MCF 10A (cell line): Measurements from ENCODE around the gene SRP14. TPM values are rescaled to one million over a fixed set of nuclear protein-coding genes. Genes with fewer than 3 reads are reported as not detected.

Experiments used
- BruUV-seq: library from RNA; stranded (reverse); fragments of 400-500 nt; replicated peaks from 2 replicates; lab custom pipeline; 2021; lab: Mats Ljungman, UMichigan
- CTCF ChIA-PET: fragments of 300-600 bp; sonication (Branson Sonifier 250); formaldehyde crosslinking; extraction: SDS; loops from one replicate; lab custom pipeline; 2021; ENCODE audit warnings: antibody characterized with exemption, inconsistent platforms; lab: Yijun Ruan, JAX
- POLR2A ChIA-PET: fragments of 300-600, 350-650 bp; sonication (Branson Sonifier 250); formaldehyde crosslinking; extraction: SDS; loops from one replicate; lab custom pipeline; 2020; ENCODE audit warnings: antibody characterized with exemption, inconsistent platforms; lab: Yijun Ruan, JAX
- DNase-seq: peaks from one replicate; pipeline ENCODE4 v3.0.0-alpha.2; 2018; ENCODE audit not compliant: unreplicated experiment
- H3K27ac Mint-ChIP-seq: one replicate; pipeline ENCODE4 v1.8.0; 2022; ENCODE audit warnings: mild to moderate bottlenecking, low read depth, mixed read lengths; ENCODE audit not compliant: unreplicated experiment
- H3K27me3 Mint-ChIP-seq: one replicate; pipeline ENCODE4 v1.8.0; 2022; ENCODE audit warnings: mixed read lengths; ENCODE audit not compliant: insufficient read depth, unreplicated experiment
- H3K36me3 Mint-ChIP-seq: one replicate; pipeline ENCODE4 v1.8.0; 2022; ENCODE audit warnings: mild to moderate bottlenecking, moderate library complexity, mixed read lengths; ENCODE audit not compliant: insufficient read depth, unreplicated experiment
- H3K4me1 Mint-ChIP-seq: one replicate; pipeline ENCODE4 v1.8.0; 2022; ENCODE audit warnings: mixed read lengths; ENCODE audit not compliant: insufficient read depth, unreplicated experiment
- H3K4me3 Mint-ChIP-seq: one replicate; pipeline ENCODE4 v1.8.0; 2022; ENCODE audit warnings: mild to moderate bottlenecking, moderate library complexity, mixed read lengths; ENCODE audit not compliant: unreplicated experiment
- H3K9me3 Mint-ChIP-seq: one replicate; pipeline ENCODE4 v1.8.0; 2022; ENCODE audit warnings: mixed read lengths; ENCODE audit not compliant: unreplicated experiment
- CTCF ChIP-seq: fragments of 200-600 bp; IDR thresholded peaks from one replicate; pipeline ENCODE4 v1.8.0; 2022; ENCODE audit warnings: antibody characterized with exemption, mild to moderate bottlenecking; ENCODE audit not compliant: unreplicated experiment
- intact Hi-C: fragments of 100-400 bp; cut with micrococcal nuclease; formaldehyde crosslinking; loops from 2 replicates; pipeline ENCODE4 v1.14.1; 2022
- total RNA-seq: library from RNA; stranded (reverse); gene quantifications from 2 replicates; pipeline ENCODE4 v1.2.3, GENCODE V29; 2022

The SRP14 gene
- total RNA-seq, 1 experiment from 2014 or later: 165 TPM

GRCh38 chr15:40003116-40003916, 35.7 kb downstream of the SRP14 start:
- ChIA-PET CTCF (interaction anchor here (0.5 to 1.5 kb wide), 5 partner anchors 9 to 187 kb away, joined by 3 to 4 read pairs (median 4); no protein-coding TSS in a partner anchor), POLR2A (interaction anchor here (0.7 to 2.8 kb wide), 7 partner anchors 8 to 70 kb away, joined by 3 to 7 read pairs (median 3); partner anchors contain the start of gene EIF2AK4)
- peaks cover 5% of the 10 kb centered on the region for H3K4me1 Mint-ChIP-seq
- no peak for DNase-seq
- H3K4me3 Mint-ChIP-seq: no peak overlapping the region
- intact Hi-C loops: loop anchor here (10.0 kb wide), 1 partner anchor 119 kb away; no protein-coding TSS in a partner anchor
- TF ChIP-seq CTCF: no peak
- no peaks in the 10 kb centered on the region for H3K27me3 Mint-ChIP-seq
- no peak overlapping the region for H3K27ac Mint-ChIP-seq
- H3K9me3 Mint-ChIP-seq: no peaks in the 10 kb centered on the region
- peaks cover 73% of the 10 kb centered on the region for H3K36me3 Mint-ChIP-seq
- BruUV-seq: no TSS peak

GRCh38 chr15:40002295-40002694, 36.7 kb downstream of the SRP14 start:
- CTCF ChIA-PET: interaction anchor here (0.9 to 1.5 kb wide), 3 partner anchors 27 to 102 kb away, joined by 3 to 4 read pairs (median 4); no protein-coding TSS in a partner anchor
- POLR2A ChIA-PET: interaction anchor here (0.5 to 1.7 kb wide), 5 partner anchors 14 to 68 kb away, joined by 3 to 7 read pairs (median 4); no protein-coding TSS in a partner anchor
- H3K27ac Mint-ChIP-seq: no peak overlapping the region

DNA sequence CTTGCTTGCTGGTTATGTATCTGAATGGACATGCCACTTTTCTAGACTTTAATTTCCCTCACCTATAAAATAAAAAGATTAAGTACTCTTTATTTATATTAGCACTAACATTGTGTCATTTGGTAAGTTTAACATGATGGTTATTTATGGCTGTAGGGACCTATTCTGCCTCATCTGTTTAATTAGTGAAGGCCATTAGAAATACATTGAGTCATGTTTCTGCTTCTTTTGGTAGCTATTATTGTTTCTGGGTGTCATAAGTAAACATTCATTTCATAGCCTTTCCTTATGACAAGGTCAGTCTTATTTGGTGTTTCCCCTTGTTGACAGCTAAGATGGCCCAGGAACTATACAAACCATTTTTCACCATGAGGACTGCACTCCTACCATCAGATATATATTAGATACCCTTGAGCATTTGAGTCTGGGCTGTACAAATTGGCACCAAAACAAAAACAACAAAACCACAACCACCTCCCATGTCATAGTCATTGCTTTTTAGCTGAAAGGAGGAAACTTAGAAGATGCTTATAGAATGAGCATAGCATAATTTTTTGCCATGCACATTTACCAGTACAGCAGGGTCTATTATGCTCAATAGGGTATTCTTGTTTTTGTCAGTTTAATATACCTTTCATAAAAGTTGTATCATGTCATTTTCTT, 39.3 kb downstream of the SRP14 start:
- peaks cover 5% of the 10 kb centered on the region for H3K4me1 Mint-ChIP-seq
- H3K9me3 Mint-ChIP-seq: no peaks in the 10 kb centered on the region
- BruUV-seq: no TSS peak
- no peak overlapping the region for H3K27ac Mint-ChIP-seq
- peaks cover 73% of the 10 kb centered on the region for H3K36me3 Mint-ChIP-seq
- no peak for DNase-seq
- no peak overlapping the region for H3K4me3 Mint-ChIP-seq
- TF ChIP-seq CTCF: no peak
- no peaks in the 10 kb centered on the region for H3K27me3 Mint-ChIP-seq
- intact Hi-C loops: loop anchor here (10.0 kb wide), 1 partner anchor 115 kb away; no protein-coding TSS in a partner anchor
- ChIA-PET CTCF (interaction anchor here (0.6 to 0.7 kb wide), 2 partner anchors 119 to 211 kb away, joined by 3 read pairs; no protein-coding TSS in a partner anchor), POLR2A (interaction anchor here (0.6 kb wide), 1 partner anchor 41 kb away, joined by 3 read pairs; no protein-coding TSS in a partner anchor)

More at GRCh38 chr15:40002295-40002694, 36.7 kb downstream of the SRP14 start:
- H3K4me1 Mint-ChIP-seq: peaks cover 5% of the 10 kb centered on the region
- peak; percentile 6 for DNase-seq
- H3K27me3 Mint-ChIP-seq: no peaks in the 10 kb centered on the region
- H3K36me3 Mint-ChIP-seq: peaks cover 72% of the 10 kb centered on the region
- no peak overlapping the region for H3K4me3 Mint-ChIP-seq
- H3K9me3 Mint-ChIP-seq: no peaks in the 10 kb centered on the region
- intact Hi-C loops: loop anchor here (10.0 kb wide), 1 partner anchor 117 kb away; no protein-coding TSS in a partner anchor
- BruUV-seq: no TSS peak
- TF ChIP-seq CTCF: no peak
